HG02973 (cell line): ENCODE results near the gene FLYWCH1.

Source experiments
- ATAC-seq: cut with Tn5 transposase; IDR thresholded peaks from one replicate; pipeline ENCODE4 v1.9.1; 2021; ENCODE audit warnings: moderate library complexity; ENCODE audit not compliant: unreplicated experiment

FLYWCH1 gene

DNA sequence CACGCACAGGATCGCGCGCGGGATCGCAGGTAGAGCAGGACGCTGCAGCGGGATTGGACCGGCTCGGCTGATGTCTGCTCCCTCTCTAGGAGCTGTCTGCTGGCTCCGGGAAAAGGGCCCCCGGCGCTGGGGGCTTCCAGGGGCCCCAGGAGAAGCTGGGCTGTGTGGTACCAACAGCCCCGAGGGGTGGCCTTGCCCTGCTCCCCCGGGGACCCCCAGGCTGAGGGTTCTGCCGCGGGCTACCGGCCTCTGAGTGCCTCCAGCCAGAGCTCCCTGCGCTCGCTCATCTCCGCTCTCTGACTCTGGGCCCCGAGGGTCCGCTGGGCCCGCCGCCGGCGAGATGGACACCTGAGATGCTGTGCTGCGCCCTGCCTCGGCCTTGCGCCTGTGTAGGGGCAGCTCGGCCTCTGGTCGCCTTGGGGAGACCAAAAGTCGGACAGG is 56.0 kb downstream of the FLYWCH1 start:
- ATAC-seq = no peak

- no peak for ATAC-seq
Observed at GRCh38 chr16:2968368-2968737, 56.6 kb downstream of the FLYWCH1 start.

DNA sequence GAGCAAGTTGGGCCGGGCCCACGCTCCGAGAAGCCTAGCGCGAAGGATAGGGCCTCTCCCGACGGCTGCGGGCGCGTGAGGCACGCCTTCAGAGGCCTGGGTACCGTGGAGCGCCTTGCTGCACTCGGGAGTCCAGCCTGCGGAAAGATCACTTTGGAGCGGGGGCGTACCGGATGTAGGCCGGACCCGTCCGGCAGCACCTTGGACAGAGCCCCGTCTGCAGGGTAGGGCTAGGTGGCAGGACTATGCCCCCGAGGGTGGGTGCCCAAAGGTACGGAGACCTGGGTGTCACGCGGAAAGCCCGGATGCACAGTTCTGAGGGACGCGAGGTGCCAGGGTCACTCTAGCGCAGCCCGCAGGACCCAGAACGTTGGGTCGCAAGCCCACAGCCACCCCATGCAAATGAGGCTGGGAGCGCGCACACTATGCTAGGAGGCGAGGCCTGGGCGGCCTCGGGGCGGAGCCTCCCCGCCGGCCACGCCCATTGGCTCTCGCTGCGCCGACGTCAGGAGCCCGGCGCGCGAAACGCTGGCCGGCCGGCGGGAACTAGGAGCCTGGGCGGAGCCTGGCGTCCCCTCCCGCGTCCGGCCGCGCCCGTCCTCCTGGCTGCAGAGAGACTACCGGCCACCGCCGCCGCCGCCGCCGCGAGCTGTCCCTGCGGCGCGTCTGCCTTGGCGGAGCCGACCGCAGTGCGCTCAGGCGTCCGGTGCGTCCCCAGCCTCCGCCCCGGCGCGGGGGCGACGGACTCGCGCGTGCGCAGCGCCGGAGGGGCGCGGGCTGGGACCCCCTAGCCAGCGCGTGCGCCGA is 57.2 kb downstream of the FLYWCH1 start, which contains the start of gene PAQR4:
Gene PAQR4 (plus strand): TSS at position 611 of the 807 bp plus-strand sequence. CDS start 327 bp downstream, outside the sequence.
- ATAC-seq = peak; percentile 60

DNA sequence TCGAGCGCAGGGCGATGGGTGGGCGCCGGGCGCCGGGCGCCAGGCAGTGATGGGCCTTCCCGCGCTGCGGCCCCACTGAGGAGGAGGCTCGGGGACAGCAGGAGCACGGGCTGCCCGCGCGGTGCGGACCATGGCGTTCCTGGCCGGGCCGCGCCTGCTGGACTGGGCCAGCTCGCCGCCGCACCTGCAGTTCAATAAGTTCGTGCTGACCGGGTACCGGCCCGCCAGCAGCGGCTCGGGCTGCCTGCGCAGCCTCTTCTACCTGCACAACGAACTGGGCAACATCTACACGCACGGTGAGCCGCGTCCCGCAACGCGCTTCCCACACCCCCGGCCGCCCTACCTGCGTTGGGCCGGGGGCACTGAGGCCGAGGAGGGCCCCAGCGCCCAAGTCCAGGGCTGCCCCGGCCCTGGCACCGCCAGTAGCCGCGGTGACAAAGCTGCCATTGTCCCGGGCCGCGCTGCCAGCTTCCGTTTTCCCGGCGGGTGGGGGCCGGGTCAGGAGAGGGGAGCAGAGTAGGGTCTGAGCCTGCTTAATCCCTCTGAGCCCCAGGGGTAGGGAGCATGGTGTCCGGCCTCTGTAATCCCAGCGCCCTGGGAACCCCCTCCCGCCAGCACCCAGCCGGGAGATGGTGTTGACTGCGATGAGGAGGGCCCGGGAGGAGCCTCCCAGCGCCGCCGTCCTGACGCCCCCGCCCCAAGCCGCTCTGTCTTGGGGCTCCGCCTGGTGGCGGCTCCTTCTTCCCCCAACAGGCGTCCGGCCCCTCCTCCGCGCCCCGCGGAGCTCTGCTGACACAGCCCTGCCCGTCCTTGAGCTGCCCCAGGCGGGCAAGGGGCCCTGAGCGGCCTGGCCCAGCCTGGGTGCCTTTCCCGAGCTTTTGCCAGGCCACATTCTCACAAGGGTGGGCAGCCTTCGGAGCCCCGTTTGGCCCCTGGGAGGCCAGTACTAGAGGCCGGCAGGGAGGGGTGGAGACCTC is 58.1 kb downstream of the FLYWCH1 start:
- peak; percentile 29 for ATAC-seq

- ATAC-seq = no peak
Observed at GRCh38 chr16:2970563-2970962, 58.8 kb downstream of the FLYWCH1 start.

- no peak for ATAC-seq
Observed at GRCh38 chr16:2971134-2971984, 59.6 kb downstream of the FLYWCH1 start.

- ATAC-seq = no peak
Observed at GRCh38 chr16:2971985-2972784, 60.5 kb downstream of the FLYWCH1 start.

- ATAC-seq = no peak
Observed at GRCh38 chr16:2973093-2973492, 61.4 kb downstream of the FLYWCH1 start.

- no peak for ATAC-seq
Observed at GRCh38 chr16:2973605-2974318, 62.0 kb downstream of the FLYWCH1 start.

DNA sequence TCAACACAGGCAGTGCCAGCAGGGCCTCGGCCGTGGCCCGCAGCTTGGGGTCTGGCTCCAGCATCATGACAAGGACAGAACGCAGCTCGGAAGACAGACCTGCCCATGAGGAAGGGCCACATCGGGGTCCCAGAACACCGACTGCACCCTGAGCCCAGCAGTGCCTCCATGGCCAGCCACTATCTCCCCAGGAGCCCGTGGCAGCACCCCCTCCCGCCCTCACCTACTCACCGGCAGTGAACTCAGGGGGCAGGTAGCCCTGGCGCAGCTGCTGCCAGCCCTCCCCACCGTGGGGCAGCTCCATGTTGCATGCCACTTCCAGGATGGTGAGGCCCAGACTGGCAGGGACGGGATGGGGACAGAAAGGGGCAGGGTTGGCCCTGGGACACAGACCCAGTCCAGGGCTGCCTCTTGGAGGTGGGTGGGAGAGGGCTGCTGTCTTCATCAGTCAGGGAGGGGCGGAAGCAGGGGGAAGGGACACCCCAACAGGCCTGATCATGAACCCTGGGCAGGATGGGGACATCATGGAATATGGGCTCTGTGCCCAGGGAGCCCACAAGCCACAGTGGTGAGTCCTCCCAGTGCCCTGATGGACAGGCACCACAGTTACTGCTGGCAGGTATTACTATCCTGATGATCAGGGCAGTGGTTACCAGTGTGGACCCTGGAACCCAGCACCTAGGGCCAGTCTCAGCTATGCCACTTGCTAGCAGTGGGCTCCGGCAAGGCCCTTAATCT is 62.8 kb downstream of the FLYWCH1 start:
- ATAC-seq = no peak

GRCh38 chr16:2975161-2975795 is 63.5 kb downstream of the FLYWCH1 start:
- ATAC-seq = no peak

DNA sequence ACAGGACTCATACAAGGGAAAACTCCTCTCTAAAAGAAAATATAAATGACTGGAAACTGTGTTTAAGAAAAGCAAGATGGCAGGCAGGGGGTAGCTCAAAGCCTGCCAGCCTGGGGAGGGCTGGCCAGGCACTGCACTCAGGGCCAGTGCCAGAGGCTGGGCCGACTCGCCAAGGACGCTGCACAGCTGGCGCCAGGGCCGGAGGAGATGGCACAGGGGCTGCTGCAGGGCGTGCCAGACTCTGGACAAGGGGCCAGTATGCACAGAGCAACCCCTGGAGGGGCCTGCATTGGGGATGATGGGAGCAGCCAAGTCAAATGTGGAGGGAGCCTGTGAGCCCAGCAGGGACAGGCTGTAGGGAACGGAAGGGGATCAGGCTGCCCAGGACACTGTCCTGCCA is 64.5 kb downstream of the FLYWCH1 start:
- no peak for ATAC-seq

DNA sequence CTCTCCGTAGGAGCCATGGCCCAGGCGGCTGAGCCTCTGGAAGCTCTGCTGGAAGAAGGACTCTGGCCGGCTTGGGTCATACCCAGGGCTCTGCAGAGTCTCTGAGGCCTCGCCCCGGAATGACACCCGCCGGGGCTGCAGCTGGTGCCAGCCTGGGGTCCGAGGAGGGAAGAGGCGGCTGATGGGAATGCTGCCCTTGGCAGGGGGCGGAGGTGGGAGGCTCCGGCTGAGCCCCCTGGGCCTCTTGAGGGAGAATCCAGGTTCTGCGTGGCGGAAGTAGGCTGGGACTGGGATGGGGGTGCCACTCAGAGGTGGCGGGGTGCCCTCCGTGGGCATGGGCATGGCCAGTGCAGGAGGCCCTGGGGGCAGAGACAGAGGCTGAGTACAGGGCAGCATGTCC is 64.9 kb downstream of the FLYWCH1 start:
- no peak for ATAC-seq

DNA sequence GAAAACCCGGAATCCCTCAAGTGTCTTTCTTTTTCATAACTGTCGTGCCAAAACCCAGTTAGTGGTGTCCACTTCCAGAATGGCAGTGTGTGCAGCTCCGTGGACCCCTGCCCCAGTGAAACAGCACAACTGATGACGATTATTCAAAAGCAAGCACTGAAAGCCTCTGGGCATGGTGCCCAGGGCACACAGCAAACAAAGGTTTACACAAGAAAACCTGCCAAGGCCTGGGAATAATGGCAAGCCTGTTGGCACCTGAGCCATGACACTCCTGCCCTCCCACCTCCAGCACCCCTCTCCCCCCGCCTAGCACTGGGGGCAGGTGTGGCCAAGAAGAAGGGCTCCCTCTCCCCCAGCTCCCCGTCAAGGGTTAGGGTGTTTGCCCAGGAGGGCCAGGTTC is 65.7 kb downstream of the FLYWCH1 start:
- no peak for ATAC-seq

DNA sequence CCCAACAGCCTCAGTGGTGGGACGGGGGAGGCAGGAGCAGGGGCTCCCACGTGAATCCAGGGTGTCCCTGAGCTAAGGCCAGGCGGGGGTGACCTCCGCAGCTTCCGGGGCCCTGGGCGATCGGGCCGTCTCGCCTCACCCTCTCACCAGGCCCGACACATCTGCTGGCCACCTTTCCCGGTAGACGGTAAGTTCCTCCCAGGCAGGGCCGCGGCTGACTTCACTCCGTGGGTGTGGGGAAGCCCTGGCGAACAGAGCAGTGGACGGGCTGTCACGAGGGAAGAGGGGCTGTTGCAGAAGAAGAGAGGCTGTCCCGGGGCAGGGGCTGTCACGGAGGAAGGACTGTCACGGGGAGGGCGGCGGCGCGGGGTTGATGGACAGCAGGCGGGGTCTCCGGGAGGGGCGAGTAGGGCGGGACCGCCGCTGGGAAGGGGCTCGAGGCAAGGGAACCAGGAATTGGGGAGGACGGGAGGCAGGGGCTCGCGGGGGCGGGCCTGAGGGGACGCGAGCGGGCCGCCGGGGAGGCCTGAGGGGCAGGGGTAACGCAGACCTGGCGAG is 68.0 kb downstream of the FLYWCH1 start:
- peak; percentile 7 for ATAC-seq

- ATAC-seq = peak; percentile 63
Observed at GRCh38 chr16:2980227-2981176, 68.8 kb downstream of the FLYWCH1 start, which contains the start of gene PKMYT1. TSS of gene PKMYT1 (minus strand) at chr16:2980446. CDS start at chr16:2979657, 789 bp downstream.
